Ishikawa (cell line): ENCODE data around the gene DNM2.

Experiments
- CEBPB ChIP-seq: IDR thresholded peaks from 2 replicates; pipeline ENCODE4 v1.6.1; 2012
- CREB1 ChIP-seq: IDR thresholded peaks from 2 replicates; pipeline ENCODE4 v1.6.1; 2012; ENCODE audit warnings: low read depth
- EGR1 ChIP-seq: IDR thresholded peaks from 2 replicates; pipeline ENCODE4 v1.6.1; 2012
- EP300 ChIP-seq: IDR thresholded peaks from 2 replicates; pipeline ENCODE4 v1.6.1; 2012; ENCODE audit warnings: borderline replicate concordance
- FOXM1 ChIP-seq: IDR thresholded peaks from 2 replicates; pipeline ENCODE4 v1.6.1; 2012; ENCODE audit warnings: low read depth, borderline replicate concordance
- NFIC ChIP-seq: IDR thresholded peaks from 2 replicates; pipeline ENCODE4 v1.6.1; 2012
- RAD21 ChIP-seq: IDR thresholded peaks from 2 replicates; pipeline ENCODE4 v1.6.1; 2012; ENCODE audit warnings: low read depth
- TAF1 ChIP-seq: IDR thresholded peaks from 2 replicates; pipeline ENCODE4 v1.6.1; 2012; ENCODE audit warnings: low read depth, mild to moderate bottlenecking
- TCF12 ChIP-seq: IDR thresholded peaks from 2 replicates; pipeline ENCODE4 v1.6.1; 2012; ENCODE audit warnings: low read depth
- TEAD4 ChIP-seq: IDR thresholded peaks from 2 replicates; pipeline ENCODE4 v1.6.1; 2012
- YY1 ChIP-seq: IDR thresholded peaks from 2 replicates; pipeline ENCODE4 v1.6.1; 2012; ENCODE audit warnings: low read depth
- ZBTB7A ChIP-seq: IDR thresholded peaks from 2 replicates; pipeline ENCODE4 v1.6.1; 2012; ENCODE audit warnings: low read depth
- TF ChIP-seq, protein P1 (sequence below): IDR thresholded peaks from 2 replicates; pipeline ENCODE4 v1.6.1; 2012
- TF ChIP-seq, protein P2 (sequence below): IDR thresholded peaks from 2 replicates; pipeline ENCODE4 v1.6.1; 2012; ENCODE audit warnings: low read depth, mild to moderate bottlenecking
- TF ChIP-seq, protein P3 (sequence below): IDR thresholded peaks from 2 replicates; pipeline ENCODE4 v1.6.1; 2012

DNM2 gene

DNA sequence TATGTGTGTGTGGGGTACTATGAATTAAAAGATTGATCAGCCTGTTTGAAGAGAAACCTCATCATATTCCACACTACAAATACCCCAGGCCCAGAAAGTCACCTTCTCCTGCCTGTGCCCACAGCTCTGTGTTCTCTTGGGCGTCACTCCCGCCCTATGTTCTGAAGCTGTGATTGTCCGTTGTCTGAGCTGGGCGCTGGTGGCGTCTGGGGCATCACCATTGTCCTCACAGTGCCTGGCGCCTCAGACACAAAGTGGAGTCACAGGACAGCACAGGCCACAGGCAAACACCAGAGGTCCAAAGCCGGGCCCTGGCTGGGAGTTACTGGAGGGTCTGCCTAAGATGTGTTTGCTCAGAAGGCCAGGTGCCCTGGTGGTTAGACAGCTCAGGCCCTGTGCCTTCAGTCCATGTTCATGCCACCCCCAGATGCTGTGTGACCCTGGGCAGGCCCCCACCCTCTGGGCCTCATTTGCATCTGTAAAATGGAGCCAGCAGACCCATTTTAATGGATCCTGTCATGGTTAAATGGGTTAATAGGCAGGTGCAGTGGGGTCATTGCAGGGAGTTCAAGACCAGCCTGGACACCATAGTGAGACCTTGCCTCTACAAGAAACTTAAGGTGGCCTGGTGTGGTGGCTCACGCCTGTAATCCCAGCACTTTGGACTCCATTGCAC lies 34.5 kb downstream of the DNM2 start:
- TF ChIP-seq CEBPB = no peak
- no peak for TF ChIP-seq YY1
- no peak for TF ChIP-seq EP300
- TF ChIP-seq TCF12 = no peak
- TF ChIP-seq, protein P1, sequence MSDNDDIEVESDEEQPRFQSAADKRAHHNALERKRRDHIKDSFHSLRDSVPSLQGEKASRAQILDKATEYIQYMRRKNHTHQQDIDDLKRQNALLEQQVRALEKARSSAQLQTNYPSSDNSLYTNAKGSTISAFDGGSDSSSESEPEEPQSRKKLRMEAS = no peak
- TF ChIP-seq, protein P2, sequence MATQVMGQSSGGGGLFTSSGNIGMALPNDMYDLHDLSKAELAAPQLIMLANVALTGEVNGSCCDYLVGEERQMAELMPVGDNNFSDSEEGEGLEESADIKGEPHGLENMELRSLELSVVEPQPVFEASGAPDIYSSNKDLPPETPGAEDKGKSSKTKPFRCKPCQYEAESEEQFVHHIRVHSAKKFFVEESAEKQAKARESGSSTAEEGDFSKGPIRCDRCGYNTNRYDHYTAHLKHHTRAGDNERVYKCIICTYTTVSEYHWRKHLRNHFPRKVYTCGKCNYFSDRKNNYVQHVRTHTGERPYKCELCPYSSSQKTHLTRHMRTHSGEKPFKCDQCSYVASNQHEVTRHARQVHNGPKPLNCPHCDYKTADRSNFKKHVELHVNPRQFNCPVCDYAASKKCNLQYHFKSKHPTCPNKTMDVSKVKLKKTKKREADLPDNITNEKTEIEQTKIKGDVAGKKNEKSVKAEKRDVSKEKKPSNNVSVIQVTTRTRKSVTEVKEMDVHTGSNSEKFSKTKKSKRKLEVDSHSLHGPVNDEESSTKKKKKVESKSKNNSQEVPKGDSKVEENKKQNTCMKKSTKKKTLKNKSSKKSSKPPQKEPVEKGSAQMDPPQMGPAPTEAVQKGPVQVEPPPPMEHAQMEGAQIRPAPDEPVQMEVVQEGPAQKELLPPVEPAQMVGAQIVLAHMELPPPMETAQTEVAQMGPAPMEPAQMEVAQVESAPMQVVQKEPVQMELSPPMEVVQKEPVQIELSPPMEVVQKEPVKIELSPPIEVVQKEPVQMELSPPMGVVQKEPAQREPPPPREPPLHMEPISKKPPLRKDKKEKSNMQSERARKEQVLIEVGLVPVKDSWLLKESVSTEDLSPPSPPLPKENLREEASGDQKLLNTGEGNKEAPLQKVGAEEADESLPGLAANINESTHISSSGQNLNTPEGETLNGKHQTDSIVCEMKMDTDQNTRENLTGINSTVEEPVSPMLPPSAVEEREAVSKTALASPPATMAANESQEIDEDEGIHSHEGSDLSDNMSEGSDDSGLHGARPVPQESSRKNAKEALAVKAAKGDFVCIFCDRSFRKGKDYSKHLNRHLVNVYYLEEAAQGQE = no peak
- TF ChIP-seq RAD21 = no peak
- no peak for TF ChIP-seq FOXM1
- no peak for TF ChIP-seq ZBTB7A
- no peak for TF ChIP-seq NFIC
- TF ChIP-seq EGR1 = no peak
- TF ChIP-seq TEAD4 = no peak
- TF ChIP-seq CREB1 = no peak
- TF ChIP-seq, protein P3, sequence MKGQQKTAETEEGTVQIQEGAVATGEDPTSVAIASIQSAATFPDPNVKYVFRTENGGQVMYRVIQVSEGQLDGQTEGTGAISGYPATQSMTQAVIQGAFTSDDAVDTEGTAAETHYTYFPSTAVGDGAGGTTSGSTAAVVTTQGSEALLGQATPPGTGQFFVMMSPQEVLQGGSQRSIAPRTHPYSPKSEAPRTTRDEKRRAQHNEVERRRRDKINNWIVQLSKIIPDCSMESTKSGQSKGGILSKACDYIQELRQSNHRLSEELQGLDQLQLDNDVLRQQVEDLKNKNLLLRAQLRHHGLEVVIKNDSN = no peak
- TF ChIP-seq TAF1 = no peak

DNA sequence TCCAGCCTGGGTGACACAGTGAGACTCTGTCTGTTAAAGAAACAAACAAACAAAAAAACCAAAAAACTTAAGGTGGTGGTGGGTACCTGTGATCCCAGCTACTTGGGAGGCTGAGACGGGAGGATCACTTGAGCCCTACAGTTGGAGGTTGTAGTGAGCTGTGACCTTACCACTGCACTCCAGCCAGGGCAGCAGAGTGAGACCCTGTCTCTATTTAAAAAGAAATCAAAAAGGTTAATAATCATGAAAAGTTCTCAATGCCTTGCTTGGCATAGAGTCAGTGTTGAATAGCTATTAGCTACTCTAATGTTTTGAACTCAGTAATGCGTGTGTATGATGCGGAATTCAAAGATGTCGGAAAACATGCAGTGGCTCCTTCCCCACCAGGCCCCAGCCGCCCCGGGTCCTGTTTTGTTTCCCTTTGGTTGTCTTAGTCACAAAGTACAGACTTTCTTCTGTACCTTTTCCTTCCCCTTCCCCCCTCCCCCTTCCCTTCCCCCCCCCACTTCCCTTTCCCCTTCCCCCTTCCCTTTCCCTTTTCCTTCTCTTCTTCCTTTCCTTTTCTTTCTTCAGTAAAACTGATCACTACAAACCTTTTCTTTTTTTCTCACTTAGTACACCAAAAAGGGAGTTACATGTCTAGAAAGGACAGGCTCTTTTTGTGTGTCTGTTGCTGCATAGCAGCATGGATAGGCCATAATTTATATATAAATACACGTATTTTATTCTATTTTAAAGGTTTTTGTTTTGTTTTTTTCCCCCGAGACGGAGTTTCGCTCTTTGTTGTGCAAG lies 35.2 kb downstream of the DNM2 start:
- TF ChIP-seq RAD21 = no peak

DNA sequence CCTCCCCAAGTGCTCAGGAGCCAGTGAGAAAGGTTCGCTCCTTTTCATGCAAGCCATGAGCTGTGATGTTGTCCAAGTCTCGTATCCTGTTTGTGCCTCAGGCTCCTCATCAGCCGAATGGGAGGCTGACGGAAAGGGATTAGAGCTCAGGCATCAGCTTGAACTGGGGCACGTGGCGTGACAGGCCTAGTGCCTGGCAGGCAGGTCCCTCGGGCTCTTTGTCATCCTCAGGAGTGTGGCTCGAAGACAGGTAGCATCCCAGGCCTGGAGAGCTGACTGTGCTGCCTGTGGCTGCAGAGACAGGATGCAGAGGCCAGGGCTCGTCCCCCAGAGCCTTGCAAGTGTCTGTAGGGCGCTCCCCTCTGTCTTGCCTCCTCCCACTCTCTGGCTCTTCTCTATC lies 38.5 kb downstream of the DNM2 start:
- no peak for TF ChIP-seq TCF12
- TF ChIP-seq EGR1 = no peak
- no peak for TF ChIP-seq TEAD4
- TF ChIP-seq ZBTB7A = no peak

DNA sequence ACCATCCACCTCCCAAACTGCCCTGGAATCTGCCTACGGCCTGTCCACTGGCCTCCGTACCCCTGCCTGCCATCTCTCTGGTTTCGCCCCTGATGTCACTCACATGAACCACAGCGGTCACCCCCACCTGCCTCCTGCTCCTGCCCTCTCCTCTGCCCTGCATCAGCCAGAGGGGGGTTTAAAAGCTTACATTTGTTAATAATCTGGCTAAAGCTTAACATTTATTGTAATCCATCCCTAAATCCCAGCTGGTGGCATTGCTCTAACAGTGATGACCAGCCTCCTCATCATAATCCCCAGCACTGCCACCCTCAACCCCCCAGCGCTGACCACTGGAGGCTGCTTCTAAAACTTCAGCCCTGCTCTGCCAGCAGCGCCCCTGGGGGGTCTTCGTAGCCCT lies 38.9 kb downstream of the DNM2 start:
- no peak for TF ChIP-seq ZBTB7A
- no peak for TF ChIP-seq RAD21
- no peak for TF ChIP-seq EP300
- no peak for TF ChIP-seq TAF1
- TF ChIP-seq CEBPB = no peak
- TF ChIP-seq FOXM1 = no peak
- TF ChIP-seq, protein P1 = no peak
- TF ChIP-seq TCF12 = no peak
- TF ChIP-seq, protein P2 = no peak
- TF ChIP-seq EGR1 = no peak
- no peak for TF ChIP-seq TEAD4
- TF ChIP-seq, protein P3 = no peak
- no peak for TF ChIP-seq CREB1
- no peak for TF ChIP-seq NFIC

DNA sequence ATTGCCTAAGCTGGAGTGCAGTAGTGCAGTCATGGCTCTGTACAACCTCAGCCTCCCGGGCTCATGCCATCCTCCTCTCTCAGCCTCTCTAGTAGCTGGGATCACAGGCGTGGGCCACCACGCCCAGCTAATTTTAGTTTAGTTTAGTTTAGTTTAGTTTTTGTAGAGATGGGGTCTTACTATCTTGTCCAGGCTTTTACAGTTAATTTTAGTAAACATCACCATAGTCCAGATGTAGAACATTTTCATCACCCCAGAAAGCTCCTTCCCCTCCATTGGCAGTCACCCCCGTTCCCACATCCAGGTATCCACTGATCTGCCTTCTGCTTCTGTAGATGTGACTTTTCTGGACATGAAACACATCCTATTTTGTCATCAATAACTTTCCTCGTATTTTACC lies 41.1 kb downstream of the DNM2 start:
- TF ChIP-seq FOXM1 = no peak
- no peak for TF ChIP-seq TCF12
- TF ChIP-seq ZBTB7A = no peak
- TF ChIP-seq NFIC = no peak
- TF ChIP-seq TAF1 = no peak
- TF ChIP-seq, protein P3 = no peak
- no peak for TF ChIP-seq RAD21
- TF ChIP-seq EGR1 = no peak
- TF ChIP-seq, protein P1 = no peak
- no peak for TF ChIP-seq TEAD4
- TF ChIP-seq CEBPB = no peak
- no peak for TF ChIP-seq CREB1
- TF ChIP-seq EP300 = no peak
